Measurements from ENCODE around the gene FGF12. TPM values are rescaled to one million over a fixed set of nuclear protein-coding genes. Genes with fewer than 3 reads are reported as not detected.

The FGF12 gene
- total RNA-seq, 4 donors from 2014 or later = 1.0 to 4.4 (median 1.3) TPM; not detected in 1

DNA sequence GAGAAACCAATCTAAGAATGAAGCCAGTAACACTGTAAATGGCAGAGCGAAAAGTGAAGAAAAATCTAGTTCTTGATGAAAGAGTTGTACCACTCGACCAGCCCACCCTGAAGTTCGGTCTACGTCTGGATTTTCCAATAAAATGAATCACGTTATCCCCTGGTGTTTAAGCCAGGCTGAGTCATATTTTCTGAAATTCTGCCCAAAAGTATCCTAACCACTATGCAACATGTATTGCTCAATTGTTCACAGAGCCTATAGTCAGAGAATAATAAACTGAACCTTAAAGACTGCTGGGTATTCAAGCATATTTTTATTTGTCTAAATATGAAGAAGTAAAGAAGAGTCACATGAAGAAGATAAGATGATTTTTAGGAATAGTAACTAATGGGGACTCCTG is 245.7 kb downstream of the FGF12 start:
- H3K27ac ChIP-seq = no peak overlapping the region
- no peaks in the 10 kb centered on the region for H3K36me3 ChIP-seq
- H3K27me3 ChIP-seq = no peaks in the 10 kb centered on the region
- no peak for DNase-seq
- H3K4me1 ChIP-seq = no peaks in the 10 kb centered on the region
- intact Hi-C loops (cut with DNase I; ENCODE audit: low total_unique reads) = no loop called here
- no peaks in the 10 kb centered on the region for H3K9me3 ChIP-seq
- no peak overlapping the region for H3K4me3 ChIP-seq
- TF ChIP-seq, protein P1, sequence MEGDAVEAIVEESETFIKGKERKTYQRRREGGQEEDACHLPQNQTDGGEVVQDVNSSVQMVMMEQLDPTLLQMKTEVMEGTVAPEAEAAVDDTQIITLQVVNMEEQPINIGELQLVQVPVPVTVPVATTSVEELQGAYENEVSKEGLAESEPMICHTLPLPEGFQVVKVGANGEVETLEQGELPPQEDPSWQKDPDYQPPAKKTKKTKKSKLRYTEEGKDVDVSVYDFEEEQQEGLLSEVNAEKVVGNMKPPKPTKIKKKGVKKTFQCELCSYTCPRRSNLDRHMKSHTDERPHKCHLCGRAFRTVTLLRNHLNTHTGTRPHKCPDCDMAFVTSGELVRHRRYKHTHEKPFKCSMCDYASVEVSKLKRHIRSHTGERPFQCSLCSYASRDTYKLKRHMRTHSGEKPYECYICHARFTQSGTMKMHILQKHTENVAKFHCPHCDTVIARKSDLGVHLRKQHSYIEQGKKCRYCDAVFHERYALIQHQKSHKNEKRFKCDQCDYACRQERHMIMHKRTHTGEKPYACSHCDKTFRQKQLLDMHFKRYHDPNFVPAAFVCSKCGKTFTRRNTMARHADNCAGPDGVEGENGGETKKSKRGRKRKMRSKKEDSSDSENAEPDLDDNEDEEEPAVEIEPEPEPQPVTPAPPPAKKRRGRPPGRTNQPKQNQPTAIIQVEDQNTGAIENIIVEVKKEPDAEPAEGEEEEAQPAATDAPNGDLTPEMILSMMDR (IDR thresholded peaks at IDR 0.05) = no peak
- no peak for TF ChIP-seq POLR2A (IDR thresholded peaks at IDR 0.05)

DNA sequence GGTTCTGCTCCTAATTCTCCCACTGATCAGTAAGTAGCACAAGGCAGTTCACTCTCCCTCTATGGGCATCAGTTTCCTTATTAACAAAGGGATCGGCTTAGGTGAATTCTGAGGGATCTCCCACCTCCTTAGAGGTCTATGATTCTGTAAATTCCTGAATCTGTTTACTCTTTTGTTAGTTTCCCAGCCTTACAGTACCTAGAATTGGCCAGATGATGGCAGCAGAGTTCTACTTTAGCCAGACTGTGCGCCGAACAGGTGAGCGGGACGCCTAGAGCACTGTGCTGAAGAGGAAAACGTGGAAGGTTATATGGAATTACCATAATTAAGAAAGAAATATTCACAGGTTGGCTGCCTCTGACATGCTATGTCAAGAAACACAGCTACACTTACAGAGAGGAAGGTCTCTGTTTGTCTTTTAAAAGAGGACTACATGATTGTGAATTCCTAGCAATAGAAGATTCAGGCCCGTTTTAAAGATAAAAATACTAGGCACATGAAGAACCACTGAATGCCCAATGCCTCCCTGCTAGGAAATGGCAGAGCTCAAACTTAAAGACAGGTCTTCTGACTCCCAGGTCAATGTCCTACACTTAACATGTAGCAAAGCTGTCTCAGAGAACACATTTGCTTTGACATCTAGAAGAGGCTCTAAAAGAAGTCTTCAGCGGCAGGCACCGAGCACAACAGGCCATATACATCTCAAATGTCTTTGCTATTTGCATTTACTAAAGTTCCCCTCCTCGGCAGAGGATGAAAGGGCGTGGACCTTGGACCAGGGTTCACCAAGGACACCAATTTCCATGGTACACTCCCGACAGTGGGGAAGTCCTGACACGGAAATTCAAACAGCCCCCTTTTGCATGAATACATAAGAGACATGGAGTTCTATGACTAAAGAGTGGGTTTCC is 259.9 kb downstream of the FGF12 start:
- peak; percentile 26 to 28 for DNase-seq
- H3K36me3 ChIP-seq = no peaks in the 10 kb centered on the region
- no peak for TF ChIP-seq POLR2A (IDR thresholded peaks at IDR 0.05)
- TF ChIP-seq, protein P1 (IDR thresholded peaks at IDR 0.05) = peak; percentile 67 to 76 (median 72)
- no peaks in the 10 kb centered on the region for H3K27me3 ChIP-seq
- H3K4me1 ChIP-seq = no peaks in the 10 kb centered on the region
- no peaks in the 10 kb centered on the region for H3K9me3 ChIP-seq
- H3K27ac ChIP-seq = no peak overlapping the region
- no peak overlapping the region for H3K4me3 ChIP-seq
- intact Hi-C loops (cut with DNase I; ENCODE audit: low total_unique reads) = no loop called here

DNA sequence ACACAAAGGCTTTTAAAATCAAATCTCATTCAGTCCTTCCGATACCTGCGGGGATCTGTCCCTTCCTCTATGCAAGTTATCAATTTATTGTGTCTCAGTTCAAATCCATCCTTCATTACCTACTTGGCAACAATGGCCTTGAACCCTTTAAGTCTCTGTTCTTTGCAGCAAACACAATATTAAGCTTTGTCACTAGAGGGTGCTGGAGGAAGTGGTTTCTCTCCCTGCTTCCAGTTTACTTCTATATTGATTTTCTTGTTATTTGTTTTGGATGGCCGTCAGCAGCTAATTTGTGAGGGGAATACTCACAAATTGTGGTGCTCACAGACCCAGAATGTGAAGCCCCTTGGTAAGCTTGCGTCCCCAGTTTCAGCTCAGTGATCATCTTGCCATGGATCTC is 278.3 kb downstream of the FGF12 start:
- no peak for DNase-seq
- no peaks in the 10 kb centered on the region for H3K36me3 ChIP-seq
- no peak overlapping the region for H3K4me3 ChIP-seq
- H3K27ac ChIP-seq = no peak overlapping the region
- TF ChIP-seq, protein P1 (IDR thresholded peaks at IDR 0.05) = no peak
- no peak for TF ChIP-seq POLR2A (IDR thresholded peaks at IDR 0.05)
- no peaks in the 10 kb centered on the region for H3K4me1 ChIP-seq
- H3K27me3 ChIP-seq = peaks cover 0 to 7% of the 10 kb centered on the region in 2 donors
- intact Hi-C loops (cut with DNase I; ENCODE audit: low total_unique reads) = no loop called here
- H3K9me3 ChIP-seq = no peaks in the 10 kb centered on the region

DNA sequence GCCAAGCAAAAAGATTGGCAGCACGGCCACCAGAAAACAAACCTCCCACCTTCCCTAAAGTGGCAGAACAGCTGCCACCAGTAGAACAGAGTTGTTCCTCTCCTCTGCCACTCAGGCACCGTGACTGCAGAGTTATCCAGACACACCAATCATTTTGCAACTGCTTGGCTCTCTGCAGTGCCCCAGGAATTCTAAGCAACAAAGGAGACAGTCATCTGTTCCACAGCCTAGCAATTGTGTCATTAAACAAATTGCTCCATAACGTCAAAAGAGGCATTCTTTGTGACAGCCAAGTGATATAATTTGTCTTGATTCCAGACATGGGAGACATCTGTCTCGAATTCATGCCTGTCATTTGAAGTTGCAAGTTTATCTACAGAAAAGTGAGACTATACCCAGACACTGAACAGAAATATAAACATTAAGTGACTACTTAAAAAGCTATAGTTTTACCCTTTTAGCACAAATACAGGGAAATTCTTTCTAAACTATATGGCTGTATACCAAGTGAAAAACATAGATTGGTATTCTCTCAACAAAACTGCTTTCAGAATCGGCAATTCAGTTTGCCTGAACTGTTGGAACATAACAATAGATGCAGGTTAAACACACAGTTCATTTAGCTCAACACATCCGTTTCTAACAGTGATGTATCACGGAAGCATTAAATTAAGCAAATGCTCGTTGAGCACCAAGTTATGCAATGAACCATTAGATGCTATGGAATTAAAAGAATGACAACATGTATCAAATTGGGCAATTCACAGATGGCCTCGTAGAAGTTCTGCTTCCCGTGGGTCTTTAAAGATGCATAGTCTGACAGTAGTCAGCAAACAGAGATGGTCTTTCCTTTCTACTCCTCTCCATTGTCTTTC is 281.3 kb downstream of the FGF12 start:
- TF ChIP-seq POLR2A (IDR thresholded peaks at IDR 0.05) = no peak
- TF ChIP-seq, protein P1 (IDR thresholded peaks at IDR 0.05) = no peak
- Histone ChIP-seq H3K4me3 (no peak overlapping the region), H3K9me3 (no peaks in the 10 kb centered on the region), H3K36me3 (no peaks in the 10 kb centered on the region), H3K27me3 (peaks cover 0 to 7% of the 10 kb centered on the region in 2 donors), H3K27ac (no peak overlapping the region), H3K4me1 (no peaks in the 10 kb centered on the region)
- intact Hi-C loops (cut with DNase I; ENCODE audit: low total_unique reads) = no loop called here
- no peak for DNase-seq

DNA sequence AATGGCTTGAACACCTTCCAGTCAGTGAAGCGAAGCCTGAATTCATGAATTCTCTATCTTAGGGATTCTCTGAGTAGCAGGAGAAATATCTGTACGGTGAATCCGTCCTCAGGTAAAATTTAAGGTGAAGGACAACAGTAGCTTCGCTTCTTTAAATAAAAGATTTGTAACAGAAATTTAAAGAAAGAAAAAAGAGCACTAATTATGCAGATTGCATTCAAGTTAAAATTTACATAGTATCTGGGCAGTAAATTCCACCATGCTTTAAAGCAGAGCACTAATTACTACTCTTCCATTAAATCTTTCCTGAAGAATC is 282.6 kb downstream of the FGF12 start:
- Histone ChIP-seq H3K27me3 (peaks cover 0 to 7% of the 10 kb centered on the region in 2 donors), H3K4me3 (no peak overlapping the region), H3K4me1 (no peaks in the 10 kb centered on the region), H3K27ac (no peak overlapping the region), H3K9me3 (no peaks in the 10 kb centered on the region), H3K36me3 (no peaks in the 10 kb centered on the region)
- intact Hi-C loops (cut with DNase I; ENCODE audit: low total_unique reads) = no loop called here
- no peak for DNase-seq
- TF ChIP-seq POLR2A (IDR thresholded peaks at IDR 0.05) = no peak
- TF ChIP-seq, protein P1 (IDR thresholded peaks at IDR 0.05) = no peak
